Erythroblast (primary cell): ENCODE measurements around the gene CACNA1S.

ENCODE experiments used
- GATA1 ChIP-seq: IDR thresholded peaks from 2 replicates; pipeline ENCODE4 v1.6.1; 2011; ENCODE audit warnings: low read depth, mild to moderate bottlenecking, control low read depth, low read length, moderate library complexity
- POLR2A ChIP-seq: IDR thresholded peaks from 2 replicates; pipeline ENCODE4 v1.6.1; 2011; ENCODE audit warnings: mild to moderate bottlenecking, low read length

GRCh38 chr1:201039876-201040275 lies 72.3 kb downstream of the CACNA1S start:
- TF ChIP-seq POLR2A (no peak), GATA1 (no peak)
